ENCODE measurements around the gene ARV1.
"Not testable (repeated sequence)": the region's sequence is repeated elsewhere in the genome, so short reads cannot be mapped to it uniquely, and the experiment has no call there.

- not testable (repeated sequence) for TF ChIP-seq EP300, CTCF, POLR2A, POLR2AphosphoS5 (IDR thresholded peaks at IDR 0.05)
Measured at GRCh38 chr1:231045921-231046729, 67.2 kb downstream of the ARV1 start.

Measured in suprapubic skin (tissue), 4 donors.